ENCODE results near the gene OR4D2. TPM values are rescaled to one million over a fixed set of nuclear protein-coding genes. Genes with fewer than 3 reads are reported as not detected.

OR4D2 gene
- total and polyA plus RNA-seq, 9 donors: not detected

GRCh38 chr17:58205936-58206335, 39.2 kb downstream of the OR4D2 start:
- H3K27ac ChIP-seq (ENCODE audit: low read length): no peak overlapping the region

GRCh38 chr17:58207451-58207850, 40.7 kb downstream of the OR4D2 start:
- no peak for DNase-seq
- Histone ChIP-seq H3K27ac (ENCODE audit: low read length) (no peak overlapping the region), H3K9me3 (replicated peaks; ENCODE audit: control insufficient read depth, low read depth, low read length) (no peaks in the 10 kb centered on the region), H3K36me3 (ENCODE audit: control insufficient read depth, insufficient read depth, low read length) (peaks cover 54% of the 10 kb centered on the region), H3K4me3 (ENCODE audit: low read length) (no peak overlapping the region), H3K4me1 (ENCODE audit: control insufficient read depth, insufficient read depth, low read length) (no peaks in the 10 kb centered on the region), H3K27me3 (ENCODE audit: control insufficient read depth, insufficient read depth, low read length) (no peaks in the 10 kb centered on the region)
- 87% methylated on average over 3 of the region's 3 CpGs for WGBS (ENCODE audit: insufficient coverage)

More at GRCh38 chr17:58205936-58206335, 39.2 kb downstream of the OR4D2 start:
- Histone ChIP-seq H3K9me3 (replicated peaks; ENCODE audit: control insufficient read depth, low read depth, low read length) (no peaks in the 10 kb centered on the region), H3K4me1 (ENCODE audit: control insufficient read depth, insufficient read depth, low read length) (no peaks in the 10 kb centered on the region), H3K4me3 (ENCODE audit: low read length) (no peak overlapping the region), H3K27me3 (ENCODE audit: control insufficient read depth, insufficient read depth, low read length) (no peaks in the 10 kb centered on the region), H3K36me3 (ENCODE audit: control insufficient read depth, insufficient read depth, low read length) (peaks cover 51% of the 10 kb centered on the region)
- no peak for DNase-seq
- 88% methylated on average over 6 of the region's 11 CpGs for WGBS (ENCODE audit: insufficient coverage)

- Histone ChIP-seq H3K4me3 (ENCODE audit: low read length) (no peak overlapping the region), H3K27ac (ENCODE audit: low read length) (no peak overlapping the region), H3K9me3 (replicated peaks; ENCODE audit: control insufficient read depth, low read depth, low read length) (no peaks in the 10 kb centered on the region), H3K4me1 (ENCODE audit: control insufficient read depth, insufficient read depth, low read length) (no peaks in the 10 kb centered on the region), H3K27me3 (ENCODE audit: control insufficient read depth, insufficient read depth, low read length) (no peaks in the 10 kb centered on the region), H3K36me3 (ENCODE audit: control insufficient read depth, insufficient read depth, low read length) (peaks cover 62% of the 10 kb centered on the region)
- 93% methylated on average over 2 of the region's 5 CpGs for WGBS (ENCODE audit: insufficient coverage)
- DNase-seq: no peak
These were observed 41.6 kb downstream of the OR4D2 start for GRCh38 chr17:58208344-58208743.

GRCh38 chr17:58210922-58211321, 44.1 kb downstream of the OR4D2 start:
- no CpG with 5 or more reads among the region's 5 CpGs for WGBS (ENCODE audit: insufficient coverage)
- Histone ChIP-seq H3K4me1 (ENCODE audit: control insufficient read depth, insufficient read depth, low read length) (no peaks in the 10 kb centered on the region), H3K27ac (ENCODE audit: low read length) (no peak overlapping the region), H3K9me3 (replicated peaks; ENCODE audit: control insufficient read depth, low read depth, low read length) (no peaks in the 10 kb centered on the region), H3K36me3 (ENCODE audit: control insufficient read depth, insufficient read depth, low read length) (peaks cover 66% of the 10 kb centered on the region), H3K4me3 (ENCODE audit: low read length) (no peak overlapping the region), H3K27me3 (ENCODE audit: control insufficient read depth, insufficient read depth, low read length) (no peaks in the 10 kb centered on the region)
- no peak for DNase-seq

DNA sequence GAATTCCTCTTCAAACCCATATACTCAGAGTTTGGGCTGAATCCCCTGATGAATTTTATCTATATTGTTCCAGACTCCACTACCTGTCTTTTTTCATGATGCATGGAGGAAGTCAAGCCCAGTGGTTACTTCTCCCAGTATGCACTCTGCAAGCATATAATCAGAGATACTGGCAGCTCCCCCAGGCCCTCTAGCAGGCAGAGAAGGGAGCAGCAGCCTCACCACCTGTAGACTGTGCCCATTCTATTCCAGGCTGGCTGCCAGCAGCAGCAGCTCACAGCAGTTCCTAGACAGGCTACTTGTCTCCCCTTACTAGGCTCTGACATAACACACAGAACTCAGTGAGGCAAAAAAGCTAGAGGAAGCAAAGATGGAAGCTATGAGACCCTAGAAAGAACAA, 48.9 kb downstream of the OR4D2 start:
- Histone ChIP-seq H3K27ac (ENCODE audit: low read length) (no peak overlapping the region), H3K9me3 (replicated peaks; ENCODE audit: control insufficient read depth, low read depth, low read length) (no peaks in the 10 kb centered on the region), H3K27me3 (ENCODE audit: control insufficient read depth, insufficient read depth, low read length) (no peaks in the 10 kb centered on the region), H3K4me3 (ENCODE audit: low read length) (no peak overlapping the region), H3K36me3 (ENCODE audit: control insufficient read depth, insufficient read depth, low read length) (peaks cover 26% of the 10 kb centered on the region), H3K4me1 (ENCODE audit: control insufficient read depth, insufficient read depth, low read length) (peaks cover 9% of the 10 kb centered on the region)
- no peak for DNase-seq

GRCh38 chr17:58217766-58218165, 51.0 kb downstream of the OR4D2 start:
- Histone ChIP-seq H3K27ac (ENCODE audit: low read length) (no peak overlapping the region), H3K4me3 (ENCODE audit: low read length) (no peak overlapping the region), H3K36me3 (ENCODE audit: control insufficient read depth, insufficient read depth, low read length) (peaks cover 18% of the 10 kb centered on the region), H3K4me1 (ENCODE audit: control insufficient read depth, insufficient read depth, low read length) (peaks cover 9% of the 10 kb centered on the region), H3K27me3 (ENCODE audit: control insufficient read depth, insufficient read depth, low read length) (no peaks in the 10 kb centered on the region), H3K9me3 (replicated peaks; ENCODE audit: control insufficient read depth, low read depth, low read length) (no peaks in the 10 kb centered on the region)
- DNase-seq: no peak
- 95% methylated on average over 2 of the region's 3 CpGs for WGBS (ENCODE audit: insufficient coverage)

GRCh38 chr17:58219007-58219788, 52.4 kb downstream of the OR4D2 start, which contains the start of gene MKS1:
MKS1 (minus strand) TSS chr17:58219255; CDS start chr17:58219230, 25 bp downstream.
- H3K9me3 ChIP-seq (replicated peaks; ENCODE audit: control insufficient read depth, low read depth, low read length): no peaks in the 10 kb centered on the region
- peak within 1 kb of the TSS; percentile 60 for H3K4me3 ChIP-seq (ENCODE audit: low read length)
- peak within 1 kb of the TSS; percentile 92 for H3K27ac ChIP-seq (ENCODE audit: low read length)
- WGBS (ENCODE audit: insufficient coverage): under 1% methylated on average over 51 of the region's 56 CpGs
- H3K27me3 ChIP-seq (ENCODE audit: control insufficient read depth, insufficient read depth, low read length): no peaks in the 10 kb centered on the region
- peaks cover 9% of the 10 kb centered on the region for H3K4me1 ChIP-seq (ENCODE audit: control insufficient read depth, insufficient read depth, low read length)
- DNase-seq: peak; percentile 97
- peaks cover 4% of the 10 kb centered on the region for H3K36me3 ChIP-seq (ENCODE audit: control insufficient read depth, insufficient read depth, low read length)

- H3K36me3 ChIP-seq (ENCODE audit: control insufficient read depth, insufficient read depth, low read length): peaks cover 3% of the 10 kb centered on the region
- H3K4me3 ChIP-seq (ENCODE audit: low read length): peak overlapping the region; percentile 60
- WGBS (ENCODE audit: insufficient coverage): 79% methylated on average over 2 of the region's 7 CpGs
- peaks cover 9% of the 10 kb centered on the region for H3K4me1 ChIP-seq (ENCODE audit: control insufficient read depth, insufficient read depth, low read length)
- no peaks in the 10 kb centered on the region for H3K27me3 ChIP-seq (ENCODE audit: control insufficient read depth, insufficient read depth, low read length)
- no peak overlapping the region for H3K27ac ChIP-seq (ENCODE audit: low read length)
- H3K9me3 ChIP-seq (replicated peaks; ENCODE audit: control insufficient read depth, low read depth, low read length): no peaks in the 10 kb centered on the region
- DNase-seq: peak; percentile 11
These were observed 53.0 kb downstream of the OR4D2 start for GRCh38 chr17:58219789-58220183.

Other genes with a start within 250 kb of the OR4D2 start
- 13.2 TPM for gene CUEDC1, start 211.6 kb upstream of the OR4D2 start, total RNA-seq
- gene CUEDC1, start 211.6 kb upstream of the OR4D2 start, polyA plus RNA-seq (ENCODE audit: insufficient read depth in 1 of 8, insufficient read length in 8 of 8, low replicate concordance in 1 of 8): 10 to 100 TPM; 43.6 to 59.3 (median 52.0) TPM
- gene VEZF1, start 178.7 kb upstream of the OR4D2 start, total RNA-seq: 39.9 TPM
- gene VEZF1, start 178.7 kb upstream of the OR4D2 start, polyA plus RNA-seq (ENCODE audit: insufficient read depth in 1 of 8, insufficient read length in 8 of 8, low replicate concordance in 1 of 8): 10 to 100 TPM; 36.7 to 54.7 (median 45.7) TPM
- gene SRSF1, start 159.7 kb upstream of the OR4D2 start, total RNA-seq: 180 TPM
- 100 to 1,000 TPM; 161 to 241 (median 193) TPM for gene SRSF1, start 159.7 kb upstream of the OR4D2 start, polyA plus RNA-seq (ENCODE audit: insufficient read depth in 1 of 8, insufficient read length in 8 of 8, low replicate concordance in 1 of 8)
- gene DYNLL2, start 83.6 kb upstream of the OR4D2 start, total RNA-seq: 12.7 TPM
- gene DYNLL2, start 83.6 kb upstream of the OR4D2 start, polyA plus RNA-seq (ENCODE audit: insufficient read depth in 1 of 8, insufficient read length in 8 of 8, low replicate concordance in 1 of 8): 10 to 100 TPM; 32.5 to 52.8 (median 45.2) TPM
- gene OR4D1, start 18.6 kb upstream of the OR4D2 start, total RNA-seq: not detected
- under 1 TPM in 1 of 8 donors, not detected in 7; 0.03 TPM for gene OR4D1, start 18.6 kb upstream of the OR4D2 start, polyA plus RNA-seq (ENCODE audit: insufficient read depth in 1 of 8, insufficient read length in 8 of 8, low replicate concordance in 1 of 8)
- gene EPX, start 25.7 kb downstream of the OR4D2 start, total RNA-seq: 0.09 TPM
- 1 to 10 TPM in 1 of 8 donors, under 1 TPM in 7; 0.26 to 1.0 (median 0.41) TPM for gene EPX, start 25.7 kb downstream of the OR4D2 start, polyA plus RNA-seq (ENCODE audit: insufficient read depth in 1 of 8, insufficient read length in 8 of 8, low replicate concordance in 1 of 8)
- gene MKS1, start 52.3 kb downstream of the OR4D2 start, total RNA-seq: 12.5 TPM
- 10 to 100 TPM; 11.6 to 20.1 (median 14.4) TPM for gene MKS1, start 52.3 kb downstream of the OR4D2 start, polyA plus RNA-seq (ENCODE audit: insufficient read depth in 1 of 8, insufficient read length in 8 of 8, low replicate concordance in 1 of 8)
- not detected for gene LPO, start 71.6 kb downstream of the OR4D2 start, total RNA-seq
- under 1 TPM in 7 of 8 donors, not detected in 1; 0.05 to 0.40 (median 0.11) TPM for gene LPO, start 71.6 kb downstream of the OR4D2 start, polyA plus RNA-seq (ENCODE audit: insufficient read depth in 1 of 8, insufficient read length in 8 of 8, low replicate concordance in 1 of 8)
- 2.3 TPM for gene MPO, start 114.0 kb downstream of the OR4D2 start, total RNA-seq
- gene MPO, start 114.0 kb downstream of the OR4D2 start, polyA plus RNA-seq (ENCODE audit: insufficient read depth in 1 of 8, insufficient read length in 8 of 8, low replicate concordance in 1 of 8): 10 to 100 TPM in 5 of 8 donors, 1 to 10 TPM in 3; 7.2 to 20.0 (median 11.0) TPM
- gene TSPOAP1, start 161.8 kb downstream of the OR4D2 start, total RNA-seq: 3.6 TPM
- 1 to 10 TPM; 4.1 to 7.4 (median 5.1) TPM for gene TSPOAP1, start 161.8 kb downstream of the OR4D2 start, polyA plus RNA-seq (ENCODE audit: insufficient read depth in 1 of 8, insufficient read length in 8 of 8, low replicate concordance in 1 of 8)
- 64.8 TPM for gene SUPT4H1, start 185.2 kb downstream of the OR4D2 start, total RNA-seq
- gene SUPT4H1, start 185.2 kb downstream of the OR4D2 start, polyA plus RNA-seq (ENCODE audit: insufficient read depth in 1 of 8, insufficient read length in 8 of 8, low replicate concordance in 1 of 8): 100 to 1,000 TPM in 1 of 8 donors, 10 to 100 TPM in 7; 75.0 to 107 (median 87.8) TPM

All from muscle of leg (tissue), 11 donors.